ENCODE results near the gene NPPA. TPM values are rescaled to one million over a fixed set of nuclear protein-coding genes. Genes with fewer than 3 reads are reported as not detected.
A peak's percentile ranks its signal among the peaks of the same experiment; 100 is the strongest.

Gene NPPA
- total and polyA plus RNA-seq, 10 of the 15 experiments (the other 5 are each of a cell fraction or from before 2014, with no cell fraction given) = 0.31 to 0.39 TPM; not detected in 8

- TF ChIP-seq CTCF (IDR thresholded peaks at IDR 0.05 in 2 of 3, conservative IDR thresholded peaks at IDR 0.05 in 1 of 3; ENCODE audit: control insufficient read depth in 2 of 3, extremely low read depth in 1 of 3, insufficient read depth in 1 of 3, low read depth in 3 of 3, low read length in 3 of 3) (no peak), ETV6 (conservative IDR thresholded peaks at IDR 0.05 in 1 of 2, IDR thresholded peaks at IDR 0.05 in 1 of 2; ENCODE audit: borderline replicate concordance in 1 of 2, low read depth in 1 of 2) (no peak), MAX (IDR thresholded peaks at IDR 0.05; ENCODE audit: low read depth, low read length) (no peak), RAD51 (IDR thresholded peaks at IDR 0.05) (peak; percentile 74), HDGF (IDR thresholded peaks at IDR 0.05) (peak; percentile 32; the same call in 1 of the 2 replicates), ZNF687 (IDR thresholded peaks at IDR 0.05) (peak; percentile 96), ASH2L (IDR thresholded peaks at IDR 0.05; ENCODE audit: borderline replicate concordance, low read depth) (no peak)
- TF ChIP-seq, protein P1, sequence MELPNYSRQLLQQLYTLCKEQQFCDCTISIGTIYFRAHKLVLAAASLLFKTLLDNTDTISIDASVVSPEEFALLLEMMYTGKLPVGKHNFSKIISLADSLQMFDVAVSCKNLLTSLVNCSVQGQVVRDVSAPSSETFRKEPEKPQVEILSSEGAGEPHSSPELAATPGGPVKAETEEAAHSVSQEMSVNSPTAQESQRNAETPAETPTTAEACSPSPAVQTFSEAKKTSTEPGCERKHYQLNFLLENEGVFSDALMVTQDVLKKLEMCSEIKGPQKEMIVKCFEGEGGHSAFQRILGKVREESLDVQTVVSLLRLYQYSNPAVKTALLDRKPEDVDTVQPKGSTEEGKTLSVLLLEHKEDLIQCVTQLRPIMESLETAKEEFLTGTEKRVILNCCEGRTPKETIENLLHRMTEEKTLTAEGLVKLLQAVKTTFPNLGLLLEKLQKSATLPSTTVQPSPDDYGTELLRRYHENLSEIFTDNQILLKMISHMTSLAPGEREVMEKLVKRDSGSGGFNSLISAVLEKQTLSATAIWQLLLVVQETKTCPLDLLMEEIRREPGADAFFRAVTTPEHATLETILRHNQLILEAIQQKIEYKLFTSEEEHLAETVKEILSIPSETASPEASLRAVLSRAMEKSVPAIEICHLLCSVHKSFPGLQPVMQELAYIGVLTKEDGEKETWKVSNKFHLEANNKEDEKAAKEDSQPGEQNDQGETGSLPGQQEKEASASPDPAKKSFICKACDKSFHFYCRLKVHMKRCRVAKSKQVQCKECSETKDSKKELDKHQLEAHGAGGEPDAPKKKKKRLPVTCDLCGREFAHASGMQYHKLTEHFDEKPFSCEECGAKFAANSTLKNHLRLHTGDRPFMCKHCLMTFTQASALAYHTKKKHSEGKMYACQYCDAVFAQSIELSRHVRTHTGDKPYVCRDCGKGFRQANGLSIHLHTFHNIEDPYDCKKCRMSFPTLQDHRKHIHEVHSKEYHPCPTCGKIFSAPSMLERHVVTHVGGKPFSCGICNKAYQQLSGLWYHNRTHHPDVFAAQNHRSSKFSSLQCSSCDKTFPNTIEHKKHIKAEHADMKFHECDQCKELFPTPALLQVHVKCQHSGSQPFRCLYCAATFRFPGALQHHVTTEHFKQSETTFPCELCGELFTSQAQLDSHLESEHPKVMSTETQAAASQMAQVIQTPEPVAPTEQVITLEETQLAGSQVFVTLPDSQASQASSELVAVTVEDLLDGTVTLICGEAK (IDR thresholded peaks at IDR 0.05; ENCODE audit: borderline replicate concordance) = peak; percentile 85; the same call in 1 of the 2 replicates
Observed at GRCh38 chr1:11802616-11802972, 45.0 kb downstream of the NPPA start (continued).

All from GM12878 (cell line).